HTERT RPE-1 (cell line): ENCODE data around the gene MGMT.

Experiments used
- in situ Hi-C: fragments of 300-500 bp; cut with MboI; formaldehyde crosslinking; loops from 4 replicates; pipeline ENCODE4 v1.14.3; 2020; ENCODE audit warnings: low sequenced_read_pairs

The MGMT gene

DNA sequence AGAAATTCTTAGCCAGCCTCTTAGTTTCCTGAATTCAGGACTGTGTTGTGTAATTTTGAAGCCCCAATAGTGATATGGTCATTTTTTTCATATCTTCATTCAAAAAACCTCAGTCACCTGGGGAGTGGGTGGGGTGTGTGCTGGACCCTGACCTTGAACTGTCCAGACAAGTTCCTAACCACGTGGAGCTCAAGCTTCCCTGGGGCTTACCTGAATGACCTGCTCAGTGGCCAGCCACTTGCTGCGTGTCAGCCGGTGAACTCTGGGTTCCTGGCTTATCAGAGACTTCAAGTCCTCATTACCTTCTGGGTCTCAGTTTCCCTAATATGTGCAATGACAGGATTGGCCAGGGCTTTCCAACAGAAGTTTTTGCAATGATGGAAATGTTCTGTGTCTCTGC is 27.1 kb downstream of the MGMT start:
- in situ Hi-C loops = no loop called here

DNA sequence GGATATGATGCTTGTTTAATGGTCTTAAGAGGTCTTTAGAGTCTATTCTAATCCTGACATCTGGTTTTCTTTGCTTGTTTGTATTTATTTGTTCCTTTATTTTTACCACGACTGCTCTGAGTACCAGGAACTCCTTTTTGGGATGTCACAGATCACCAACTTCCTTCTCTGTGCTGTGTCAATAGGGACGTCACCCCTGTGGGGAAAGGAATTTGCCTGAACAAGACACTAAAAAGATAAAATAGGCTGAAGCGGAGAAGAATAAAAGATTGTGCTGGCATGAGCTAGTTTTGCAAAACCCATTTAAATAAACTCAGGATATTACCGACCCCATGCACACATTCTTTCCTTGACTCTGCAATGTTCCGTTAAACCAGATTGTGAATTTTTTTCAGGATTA is 27.7 kb downstream of the MGMT start:
- in situ Hi-C loops = no loop called here

DNA sequence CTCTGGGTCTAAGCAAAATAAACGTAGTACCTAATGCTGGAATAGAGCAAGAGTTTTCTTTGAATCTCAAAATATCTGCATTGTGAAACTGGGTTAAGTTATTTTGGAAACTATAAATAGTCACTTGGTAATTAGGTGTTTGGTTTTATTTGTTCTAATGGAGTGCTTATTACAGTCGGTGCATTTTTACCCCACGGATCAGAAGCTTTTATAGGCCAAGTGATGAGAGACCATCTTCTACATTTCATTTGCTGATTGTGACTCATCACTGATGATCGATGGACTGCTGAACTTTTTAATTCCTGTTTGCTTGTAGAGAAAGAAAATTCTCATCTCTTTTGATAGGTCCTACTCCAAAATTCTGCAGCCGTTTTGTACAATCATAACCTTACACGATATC is 28.2 kb downstream of the MGMT start:
- in situ Hi-C loops = no loop called here

DNA sequence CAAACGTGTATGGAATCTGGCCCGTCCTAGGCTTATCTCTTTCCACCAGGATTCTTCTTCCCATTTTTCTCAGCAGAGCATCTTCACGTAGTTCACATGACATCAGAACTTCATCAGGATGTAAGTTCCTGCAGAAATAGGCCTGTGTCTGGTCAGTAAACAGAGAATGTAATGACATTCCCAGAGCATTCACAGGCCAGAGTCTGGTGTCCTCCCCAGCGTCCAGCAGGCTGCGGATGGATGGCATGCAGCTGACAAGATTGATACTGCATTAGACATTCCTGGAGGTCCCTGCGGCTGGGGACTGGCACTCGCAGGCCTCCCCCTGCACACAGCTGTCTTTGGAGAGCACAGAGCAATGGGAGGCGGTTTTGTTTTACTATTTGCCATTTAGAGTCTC is 28.7 kb downstream of the MGMT start:
- in situ Hi-C loops = no loop called here

DNA sequence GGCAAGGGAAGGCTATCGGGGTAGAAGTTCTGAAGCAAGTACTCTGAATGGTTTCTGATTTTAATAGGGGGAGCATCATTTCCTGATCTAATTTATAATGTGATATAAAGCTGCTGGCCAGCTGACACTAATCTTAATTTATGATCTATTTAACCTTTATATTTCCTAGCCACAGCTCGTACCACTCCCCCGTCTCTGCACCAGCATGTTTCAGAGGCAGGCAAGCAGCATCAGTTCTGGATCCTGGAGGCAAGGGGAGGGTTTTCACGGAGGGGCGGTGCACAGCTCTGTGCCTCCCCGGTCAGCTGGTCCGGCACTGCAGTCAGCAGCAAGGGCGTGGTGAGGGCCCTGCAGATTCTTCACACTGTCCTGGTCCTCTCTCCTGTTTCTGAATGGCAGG is 30.0 kb downstream of the MGMT start:
- in situ Hi-C loops = no loop called here

DNA sequence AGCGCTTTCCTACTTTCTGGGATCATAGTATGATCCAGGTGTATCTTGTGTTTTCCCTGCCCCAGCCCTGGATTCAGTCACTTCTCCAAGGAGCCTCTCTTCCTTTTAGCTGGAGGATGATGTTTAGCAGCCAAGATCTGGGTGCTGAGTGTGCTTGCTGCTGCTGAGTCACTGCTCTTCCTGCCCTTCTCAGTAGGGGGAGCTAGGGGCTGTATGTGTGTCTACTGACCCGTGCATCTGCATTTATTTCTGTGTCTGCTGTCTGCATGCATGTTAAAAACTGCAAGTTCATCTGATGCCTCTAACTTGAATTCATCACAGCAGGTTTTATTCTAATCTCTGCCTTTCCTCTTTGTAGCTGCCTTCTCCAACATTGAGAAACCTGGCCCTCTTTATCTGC is 31.6 kb downstream of the MGMT start:
- in situ Hi-C loops = no loop called here

DNA sequence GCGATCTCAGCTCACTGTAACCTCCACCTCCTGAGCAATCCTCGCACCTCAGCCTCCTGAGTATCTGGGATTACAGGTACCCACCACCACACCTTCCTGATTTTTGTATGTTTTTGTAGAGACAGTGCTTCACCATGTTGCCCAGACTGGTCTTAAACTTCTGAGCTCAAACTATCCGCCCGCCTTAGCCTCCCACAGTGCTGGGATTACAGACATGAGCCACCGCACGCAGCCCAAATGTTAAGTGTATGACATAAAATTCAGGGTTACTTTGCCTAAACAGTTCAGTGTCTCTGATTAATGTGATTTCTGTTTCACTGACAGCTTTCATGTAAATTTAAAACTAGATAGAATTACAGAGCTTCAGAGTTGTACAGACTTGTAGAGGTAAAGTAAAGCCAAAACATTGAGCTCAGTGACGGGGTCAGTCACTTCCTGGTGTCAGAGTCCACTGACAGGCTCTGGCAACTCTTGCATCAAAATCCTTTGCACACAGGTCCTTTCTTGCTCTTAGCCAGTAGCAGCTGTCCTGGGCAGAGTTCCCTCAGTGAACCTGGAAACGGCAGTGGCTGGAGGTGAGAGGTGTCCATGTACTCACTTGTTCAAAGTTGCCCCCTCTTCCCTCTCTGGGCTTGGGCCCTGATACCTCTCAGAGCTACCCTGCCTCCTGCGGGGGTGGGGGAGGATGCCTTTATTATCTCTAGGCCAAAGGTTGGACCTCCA is 33.7 kb downstream of the MGMT start:
- in situ Hi-C loops = no loop called here

DNA sequence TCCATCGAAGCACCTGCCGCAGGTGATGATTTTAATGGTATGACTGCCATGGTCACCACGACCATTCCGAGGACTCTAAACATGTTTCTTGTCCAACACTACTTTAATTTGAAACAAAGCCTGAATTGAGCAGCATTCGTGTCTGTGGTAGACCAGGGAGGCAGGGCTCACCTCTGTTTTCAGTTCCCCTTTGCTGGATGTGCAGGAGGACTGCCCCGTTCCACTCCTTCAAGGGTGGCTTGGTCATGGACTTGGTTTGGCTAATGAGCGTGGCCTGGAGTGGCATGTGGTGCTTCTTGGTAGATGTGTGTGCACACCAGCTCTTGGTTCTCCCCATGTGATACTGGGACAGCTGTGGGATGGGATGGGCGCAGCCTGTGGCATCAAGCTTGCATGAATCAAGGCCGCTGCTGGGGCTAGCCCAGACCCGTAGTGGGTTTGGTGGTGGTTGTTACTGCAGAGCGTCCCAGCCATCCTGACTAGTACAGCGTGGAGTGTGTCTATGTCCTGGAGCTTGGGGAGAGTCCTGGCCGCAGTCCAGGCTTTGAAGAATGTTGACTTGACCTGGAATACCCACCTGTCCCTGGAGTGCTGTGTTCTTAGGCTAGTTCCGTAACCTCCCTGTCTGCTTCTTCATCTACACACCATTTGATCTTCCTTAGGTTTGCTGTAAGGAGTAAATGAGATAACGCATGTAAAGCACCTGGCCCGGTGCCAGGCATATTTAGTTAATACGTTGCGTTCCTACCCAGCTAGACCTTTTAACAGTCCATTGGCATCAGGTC is 34.8 kb downstream of the MGMT start:
- in situ Hi-C loops = no loop called here

DNA sequence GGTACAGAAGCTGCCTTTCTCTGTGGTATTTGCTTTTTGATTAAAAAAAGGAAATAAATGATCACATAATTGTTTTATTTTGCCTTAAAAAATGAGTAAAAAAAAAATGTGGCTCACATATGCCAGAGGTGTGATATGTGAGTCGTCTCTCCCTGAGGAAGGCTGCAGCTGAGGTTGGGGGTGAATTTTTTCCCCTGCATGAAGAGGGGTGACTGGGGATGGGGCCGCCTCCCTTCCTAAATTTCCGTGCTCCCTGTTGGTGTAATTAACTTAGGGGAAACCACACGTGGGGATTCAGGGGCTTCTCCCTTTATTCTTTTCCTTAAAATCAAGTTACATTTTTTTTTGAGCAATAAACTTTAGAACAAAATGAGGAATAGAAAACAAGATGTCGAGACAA is 35.4 kb downstream of the MGMT start:
- in situ Hi-C loops = no loop called here

DNA sequence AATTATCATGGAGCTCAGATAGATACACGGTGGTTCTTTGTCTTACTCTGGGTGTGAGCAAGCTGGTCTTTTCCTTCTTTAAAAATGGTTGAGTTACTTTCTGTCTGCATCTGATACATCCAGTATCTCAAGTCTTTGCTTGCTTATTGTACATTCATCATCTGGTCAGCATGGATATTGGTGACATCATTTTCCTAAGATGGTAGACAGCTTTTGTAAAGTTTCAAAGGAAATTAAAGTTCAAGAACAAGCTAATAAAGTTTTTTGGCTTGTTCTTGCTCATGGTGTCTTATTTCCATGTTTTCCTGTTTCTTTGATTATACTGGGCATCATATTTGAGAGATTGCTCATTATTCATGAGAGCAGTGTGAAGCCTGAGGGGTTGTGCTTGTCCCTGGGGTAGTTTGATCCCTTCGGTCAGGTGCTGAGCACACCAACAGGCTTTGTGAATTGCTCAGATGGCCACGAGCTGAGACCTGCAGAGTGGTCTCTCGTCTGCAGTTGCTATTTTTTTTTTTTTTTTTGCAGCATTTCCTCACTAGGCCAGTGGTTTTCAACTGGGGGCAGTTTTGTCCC is 38.5 kb downstream of the MGMT start:
- in situ Hi-C loops = no loop called here

DNA sequence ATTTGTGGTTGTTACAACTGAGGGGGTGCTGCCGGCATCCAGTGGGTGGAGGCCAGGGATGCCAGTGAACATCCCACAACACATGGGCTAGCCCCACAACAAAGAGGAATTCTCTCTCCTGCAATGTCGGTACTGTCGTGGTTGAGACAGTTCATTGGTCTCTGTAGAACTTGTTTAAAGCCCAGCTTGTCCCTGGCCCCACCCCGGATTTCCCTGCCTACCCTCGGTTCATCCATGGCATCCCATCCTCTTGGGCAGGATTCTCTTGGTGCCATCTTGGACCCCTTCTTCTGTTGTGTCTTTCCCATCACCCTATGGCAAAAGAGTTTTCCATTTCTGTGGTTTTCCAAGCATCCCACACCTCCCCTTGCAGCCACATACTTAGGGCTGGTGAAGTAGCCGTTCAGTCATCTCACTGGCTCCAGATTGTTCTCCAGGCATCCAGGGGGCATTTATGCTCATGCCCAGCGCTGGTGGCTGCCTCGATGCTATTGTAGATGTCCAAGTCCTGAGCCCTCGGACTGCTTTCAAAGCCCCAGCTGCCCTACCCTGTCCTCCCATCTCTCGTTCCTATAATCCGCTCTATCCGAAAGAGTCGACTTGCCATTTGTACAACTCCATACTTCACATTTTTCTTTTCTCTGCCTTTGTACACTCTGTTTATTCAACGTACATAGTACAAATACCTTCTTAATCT is 39.2 kb downstream of the MGMT start:
- in situ Hi-C loops = no loop called here

DNA sequence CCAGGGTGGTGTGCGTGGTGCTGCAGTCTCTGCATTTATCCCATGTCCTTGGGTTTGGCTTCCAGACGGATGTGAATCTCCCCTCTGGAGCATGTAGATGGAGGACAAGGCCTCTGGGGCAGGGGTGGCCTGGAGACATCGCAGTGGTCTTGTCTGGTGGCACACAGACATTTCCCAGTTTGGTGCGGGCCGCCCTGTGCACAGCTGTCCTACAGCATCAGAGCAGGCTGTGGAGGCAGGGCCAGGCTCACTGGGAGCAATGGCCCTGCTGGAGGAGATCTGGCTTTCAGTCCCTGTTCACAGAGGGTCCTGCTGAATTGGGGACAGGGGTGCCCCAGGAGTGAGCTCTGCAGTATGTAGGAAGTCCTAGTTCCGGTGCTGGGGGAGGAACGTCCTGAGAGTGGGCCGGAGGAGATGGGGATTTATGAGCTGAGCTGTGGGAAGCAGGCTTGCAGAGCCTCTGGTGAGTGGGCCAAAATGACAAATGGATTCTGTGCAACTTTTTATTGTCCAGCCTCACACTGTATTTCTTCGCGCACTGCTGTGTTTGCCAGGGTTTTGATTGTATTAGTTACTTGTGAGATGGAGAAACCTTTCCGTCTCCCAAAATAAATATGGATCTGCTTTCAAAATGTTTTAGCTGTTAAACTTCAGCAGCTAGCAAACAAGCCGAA is 40.3 kb downstream of the MGMT start:
- in situ Hi-C loops = no loop called here

DNA sequence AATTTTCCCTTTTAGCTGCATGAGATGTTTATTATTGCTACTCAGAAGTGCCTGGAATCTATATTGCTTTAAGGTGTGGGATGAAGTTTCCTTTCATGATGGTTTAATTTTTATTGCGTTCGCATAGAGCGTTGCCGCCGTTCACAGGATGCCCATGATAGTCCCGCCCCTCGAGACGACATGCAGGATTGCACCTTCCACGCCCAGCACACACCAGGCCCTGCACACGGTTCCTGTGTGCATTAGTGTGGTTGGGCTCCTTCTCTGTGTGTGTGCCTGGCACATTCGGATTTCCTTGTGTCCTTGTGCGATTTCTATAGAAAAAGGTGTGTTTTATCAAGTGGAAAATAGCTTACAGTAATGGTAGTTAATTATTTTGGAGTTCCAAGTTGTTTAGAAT is 42.1 kb downstream of the MGMT start:
- in situ Hi-C loops = no loop called here

DNA sequence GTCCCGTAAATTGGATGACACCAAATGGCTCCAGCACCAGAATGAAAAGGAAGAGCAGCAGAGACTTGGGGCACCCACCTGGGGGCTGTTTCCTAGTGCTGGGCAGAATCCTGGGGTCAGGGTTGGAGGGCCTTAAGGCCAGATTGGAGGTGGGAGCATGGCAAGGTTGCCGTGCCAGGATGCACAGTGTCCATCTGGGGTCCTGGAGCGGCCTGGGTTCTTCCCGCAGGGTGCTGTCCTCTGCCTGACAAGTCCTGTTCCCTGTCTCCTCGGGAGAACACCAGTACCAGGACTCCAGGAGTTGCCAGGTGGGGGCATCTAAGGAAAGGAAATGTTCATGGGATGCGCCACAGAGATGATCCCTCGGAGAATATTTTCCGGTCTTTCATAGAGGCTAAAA is 42.8 kb downstream of the MGMT start:
- in situ Hi-C loops = no loop called here

DNA sequence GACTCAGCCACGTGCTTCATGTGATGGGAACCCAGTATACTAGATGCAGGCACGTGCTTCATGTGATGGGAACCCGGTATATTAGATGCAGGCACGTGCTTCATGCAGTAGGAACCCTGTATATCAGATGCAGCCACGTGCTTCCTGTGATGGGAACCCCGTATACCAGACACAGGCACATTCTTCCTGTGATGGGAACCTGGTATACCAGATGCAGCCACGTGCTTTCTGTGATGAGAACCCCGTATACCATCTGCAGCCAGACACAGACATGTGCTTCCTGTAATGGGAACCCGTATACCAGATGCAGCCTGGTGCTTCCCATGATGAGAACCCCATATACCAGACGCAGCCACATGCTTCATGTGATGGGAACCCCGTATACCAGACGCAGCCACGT is 44.0 kb downstream of the MGMT start:
- in situ Hi-C loops = no loop called here

DNA sequence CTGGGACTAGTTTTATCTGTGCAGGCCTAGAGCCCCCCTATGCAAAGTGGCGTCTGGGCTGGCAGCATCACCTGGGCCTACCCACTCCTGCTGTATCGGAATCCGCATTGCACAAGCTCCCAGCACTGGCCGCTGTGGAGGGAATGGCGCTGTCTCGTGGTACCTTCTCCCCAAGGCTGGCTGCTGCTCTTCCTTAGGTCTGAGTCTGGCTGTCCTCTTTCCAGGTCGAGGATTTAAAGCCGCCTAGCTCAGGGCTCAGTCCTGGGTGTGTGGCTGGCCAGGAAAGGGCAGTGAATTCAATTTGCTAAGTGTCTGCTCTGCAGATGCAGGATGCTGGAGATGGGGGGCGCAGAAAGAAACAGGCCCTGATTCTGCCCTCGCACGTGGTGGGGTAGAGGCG is 44.7 kb downstream of the MGMT start:
- in situ Hi-C loops = no loop called here

DNA sequence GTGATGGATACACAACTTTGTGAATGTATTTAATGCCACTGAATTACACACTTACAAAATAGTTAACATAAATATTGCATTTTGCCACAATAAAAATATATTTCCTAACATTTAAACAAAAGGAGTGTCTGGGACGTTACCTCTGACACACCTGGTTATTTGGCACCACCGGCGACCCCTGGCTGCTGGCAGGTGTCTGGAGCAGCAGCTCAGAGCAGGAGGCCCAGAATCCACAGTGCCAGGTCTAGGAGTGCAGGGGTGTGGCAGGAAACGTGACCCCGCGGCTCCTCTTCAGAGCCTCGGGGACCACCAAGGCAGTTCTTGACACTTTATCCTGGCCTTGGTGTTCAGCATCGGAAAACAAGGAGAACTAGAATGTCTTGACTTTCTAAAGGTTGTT is 46.3 kb downstream of the MGMT start:
- in situ Hi-C loops = no loop called here

DNA sequence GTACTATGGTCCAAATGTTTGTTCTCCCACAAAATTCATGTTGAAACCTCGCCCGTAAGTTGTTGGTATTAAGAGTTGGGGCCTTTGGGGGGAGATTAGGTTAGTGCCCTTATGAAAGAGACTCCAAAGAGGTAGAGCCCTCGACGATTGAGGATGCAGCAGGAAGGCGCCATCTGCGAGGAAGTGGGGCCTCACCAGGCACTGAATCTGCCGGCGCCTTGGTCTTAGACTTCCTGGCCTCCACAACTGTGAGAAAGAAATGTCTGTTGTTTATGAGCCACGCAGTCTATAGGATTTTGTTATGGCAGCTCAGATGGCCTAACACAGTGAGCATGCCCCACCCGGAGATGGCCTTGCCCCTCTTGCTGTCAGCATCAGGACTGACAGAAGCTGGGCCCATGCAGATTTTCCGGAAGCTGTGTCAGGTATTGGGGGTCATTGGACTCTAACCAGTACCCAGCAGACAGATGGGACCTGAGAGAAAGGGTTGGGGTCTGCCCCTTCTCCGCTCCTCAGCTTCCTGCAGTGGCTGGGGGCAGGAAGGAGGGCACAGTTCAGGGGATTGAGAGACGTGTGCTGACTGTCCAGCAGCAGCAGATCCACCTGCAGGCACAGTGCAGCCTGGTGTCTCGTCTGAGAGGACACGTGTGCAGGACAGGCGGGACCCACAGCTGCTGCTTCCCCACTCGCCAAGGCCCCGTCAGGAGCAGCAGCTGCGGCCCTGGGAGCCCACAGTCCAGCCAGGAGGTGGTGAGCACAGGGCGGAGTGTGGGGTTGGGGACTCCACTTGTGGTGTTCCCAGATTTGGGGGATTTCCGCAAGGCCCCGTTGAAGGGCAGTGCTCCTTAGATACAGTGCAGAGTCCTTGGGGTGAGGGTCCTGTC is 47.8 kb downstream of the MGMT start:
- in situ Hi-C loops = no loop called here

DNA sequence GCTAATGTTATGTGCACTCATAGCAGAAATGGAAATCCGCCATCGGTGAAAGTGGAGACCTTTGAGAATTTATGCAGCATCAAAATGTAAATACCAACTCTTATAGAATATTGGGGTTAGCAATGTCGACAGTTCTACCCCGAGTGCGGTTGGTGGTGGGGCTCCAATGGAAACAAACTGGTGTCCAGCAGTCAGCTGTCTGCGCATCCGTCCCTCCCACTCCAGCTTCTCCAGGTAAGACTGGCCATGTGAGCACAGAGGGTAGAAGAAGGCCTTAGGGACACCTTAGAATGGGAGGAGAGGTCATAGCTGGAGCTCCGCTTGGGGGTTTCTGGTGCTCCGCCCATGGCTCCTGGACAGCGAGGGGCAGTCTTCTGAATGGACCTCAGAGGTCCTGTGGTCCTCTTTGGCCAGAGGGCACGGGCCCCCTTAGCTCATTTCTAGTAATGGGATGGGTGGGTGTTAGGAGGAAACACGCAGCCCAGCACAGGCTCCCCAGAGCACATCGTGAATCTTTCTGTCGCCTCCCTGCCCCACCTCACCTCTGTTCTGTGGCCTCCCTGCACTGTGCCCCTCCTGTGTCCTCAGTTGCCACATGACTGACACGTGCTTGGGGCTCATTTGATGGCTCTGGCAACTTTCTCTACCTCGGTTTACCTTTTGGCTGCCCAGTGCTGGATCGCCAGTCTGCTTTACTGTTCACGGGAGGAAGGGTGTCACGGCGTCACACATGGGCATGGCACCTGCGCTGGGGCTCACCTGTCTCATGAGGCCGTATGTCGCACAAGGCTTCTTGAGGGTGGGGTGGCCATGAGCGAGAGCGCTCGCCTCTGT is 50.0 kb downstream of the MGMT start:
- in situ Hi-C loops = no loop called here
